ENCODE results near the gene SF3B2.

DNA sequence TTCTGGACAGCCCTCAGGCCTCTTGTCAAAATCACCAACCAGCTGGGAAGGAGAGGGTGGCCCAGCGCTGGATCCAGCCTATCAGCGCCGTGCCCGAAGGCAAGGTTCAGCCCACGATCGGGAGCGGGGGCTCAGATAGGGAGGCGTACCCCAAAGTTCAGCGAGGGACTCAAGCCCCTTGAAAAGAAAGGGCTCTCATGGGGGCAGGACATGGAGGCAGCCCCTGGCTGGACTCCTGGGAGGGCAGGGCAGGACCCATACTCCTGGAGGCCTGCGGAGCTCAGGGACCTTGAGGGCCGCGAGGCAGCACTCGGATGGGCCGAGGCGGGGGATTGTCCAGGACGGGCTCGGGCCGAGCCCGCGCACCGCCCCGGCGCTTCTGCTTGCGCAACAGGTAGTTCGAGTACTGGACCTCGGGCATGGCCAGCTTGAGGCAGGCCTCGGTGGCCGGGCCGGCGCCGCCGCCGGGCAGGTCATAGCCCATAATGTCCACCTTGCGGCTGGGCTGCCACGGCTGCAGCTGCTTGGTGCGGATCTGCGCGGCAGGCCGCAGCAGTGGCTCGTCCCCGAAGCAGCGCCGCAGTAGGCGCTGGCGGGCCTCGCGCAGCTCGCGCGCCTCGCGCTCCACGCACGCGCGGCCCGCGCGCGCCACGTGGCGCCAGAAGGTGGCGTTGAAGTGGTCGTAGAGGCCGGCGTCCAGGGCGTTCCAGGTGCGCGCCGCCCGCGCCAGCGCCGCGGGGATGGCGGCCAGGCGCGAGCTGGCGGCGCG lies 9.8 kb upstream of the SF3B2 start:
- TF ChIP-seq, protein P1, sequence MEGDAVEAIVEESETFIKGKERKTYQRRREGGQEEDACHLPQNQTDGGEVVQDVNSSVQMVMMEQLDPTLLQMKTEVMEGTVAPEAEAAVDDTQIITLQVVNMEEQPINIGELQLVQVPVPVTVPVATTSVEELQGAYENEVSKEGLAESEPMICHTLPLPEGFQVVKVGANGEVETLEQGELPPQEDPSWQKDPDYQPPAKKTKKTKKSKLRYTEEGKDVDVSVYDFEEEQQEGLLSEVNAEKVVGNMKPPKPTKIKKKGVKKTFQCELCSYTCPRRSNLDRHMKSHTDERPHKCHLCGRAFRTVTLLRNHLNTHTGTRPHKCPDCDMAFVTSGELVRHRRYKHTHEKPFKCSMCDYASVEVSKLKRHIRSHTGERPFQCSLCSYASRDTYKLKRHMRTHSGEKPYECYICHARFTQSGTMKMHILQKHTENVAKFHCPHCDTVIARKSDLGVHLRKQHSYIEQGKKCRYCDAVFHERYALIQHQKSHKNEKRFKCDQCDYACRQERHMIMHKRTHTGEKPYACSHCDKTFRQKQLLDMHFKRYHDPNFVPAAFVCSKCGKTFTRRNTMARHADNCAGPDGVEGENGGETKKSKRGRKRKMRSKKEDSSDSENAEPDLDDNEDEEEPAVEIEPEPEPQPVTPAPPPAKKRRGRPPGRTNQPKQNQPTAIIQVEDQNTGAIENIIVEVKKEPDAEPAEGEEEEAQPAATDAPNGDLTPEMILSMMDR (IDR thresholded peaks at IDR 0.05 in 2 of 3, conservative IDR thresholded peaks at IDR 0.05 in 1 of 3; ENCODE audit: borderline replicate concordance in 1 of 3, insufficient read depth in 1 of 3, low read depth in 2 of 3, low read length in 2 of 3) = no peak
- TF ChIP-seq SRF (IDR thresholded peaks at IDR 0.05; ENCODE audit: low read depth) = no peak
- TF ChIP-seq POLR2A (IDR thresholded peaks at IDR 0.05; ENCODE audit: borderline replicate concordance, extremely low read depth, insufficient read depth, insufficient read length) = no peak
- no peak for TF ChIP-seq CEBPB (IDR thresholded peaks at IDR 0.05; ENCODE audit: low read depth)
- TF ChIP-seq ZNF274 (IDR thresholded peaks at IDR 0.05; ENCODE audit: low read depth, low read length) = no peak
- no peak for TF ChIP-seq TCF7L2 (IDR thresholded peaks at IDR 0.05; ENCODE audit: borderline replicate concordance, extremely low read depth, insufficient read depth, insufficient read length)
